Transverse colon (tissue), 4 donors: ENCODE results near the gene INSM2. TPM values are rescaled to one million over a fixed set of nuclear protein-coding genes. Genes with fewer than 3 reads are reported as not detected.

ENCODE experiments used
- DNase-seq: peaks from one replicate; pipeline ENCODE4 v3.0.0-alpha.2; 2019
- H3K27ac ChIP-seq, 4 donors: fragments of 200-600 bp; sonication (generic); 2 replicates each; pipeline ENCODE4 v1.5.1; 2016 to 2018; ENCODE audit warnings: inconsistent platforms in 4 of 4
- H3K27me3 ChIP-seq: fragments of 200-600 bp; sonication (generic); 2 replicates; pipeline ENCODE4 v1.5.1; 2017; ENCODE audit warnings: inconsistent platforms
- H3K36me3 ChIP-seq, 4 donors: fragments of 200-600 bp; sonication (generic); 2 replicates each; pipeline ENCODE4 v1.5.1; 2017 to 2019; ENCODE audit warnings: inconsistent platforms in 4 of 4
- H3K4me1 ChIP-seq, 4 donors: fragments of 200-600 bp; sonication (generic); 2 replicates each; pipeline ENCODE4 v1.5.1; 2017 to 2020; ENCODE audit warnings: inconsistent platforms in 4 of 4
- H3K4me3 ChIP-seq, 4 donors: fragments of 200-600 bp; sonication (generic); 1 replicate in 1 of 4; 2 replicates in 3 of 4; pipeline versions ENCODE4 v1.5.1 to v1.6.1; 2017 to 2019; ENCODE audit warnings: inconsistent platforms in 4 of 4
- H3K9me3 ChIP-seq, 2 donors: fragments of 200-600 bp; sonication (generic); 2 replicates each; pipeline ENCODE4 v1.5.1; 2017 to 2019; ENCODE audit warnings: inconsistent platforms in 2 of 2
- EP300 ChIP-seq: sonication (generic); formaldehyde crosslinking; IDR thresholded peaks from one replicate; pipeline ENCODE4 v1.6.1; 2017; ENCODE audit warnings: antibody characterized with exemption, low read depth
- POLR2A ChIP-seq: fragments of 450-650 bp; IDR thresholded peaks from one replicate; pipeline ENCODE4 v1.6.1; 2016; ENCODE audit warnings: antibody characterized with exemption, mild to moderate bottlenecking, moderate library complexity
- POLR2AphosphoS5 ChIP-seq, 3 donors: sonication (generic); formaldehyde crosslinking; IDR thresholded peaks; one replicate each; pipeline ENCODE4 v1.6.1; 2016; ENCODE audit warnings: antibody characterized with exemption in 3 of 3
- WGBS, 2 donors: methylation state at CpG; one replicate each; pipeline ENCODE4 v1.1.5; 2018; ENCODE audit warnings: low coverage in 1 of 2; 5-methylcytosine and 5-hydroxymethylcytosine counted together
- in situ Hi-C, 4 donors: fragments of 200-750 bp; cut with MboI; loops; one replicate each; pipeline versions ENCODE4 v1.15.0 to v1.15.1; 2017; ENCODE audit warnings: low sequenced_read_pairs in 3 of 4, low pct_ligation_motif_present in 1 of 4, low pct_unique_long_range_greater_than_20kb in 1 of 4
- intact Hi-C: fragments of 100-400 bp; cut with DNase I; formaldehyde crosslinking; loops from one replicate; pipeline ENCODE4 v1.15.1; 2023; ENCODE audit warnings: low total_unique reads
- total RNA-seq, 4 donors: library from RNA; depleted of rRNA; stranded (reverse); fragments of >200 nt; gene quantifications; one replicate each; pipeline ENCODE4 v1.1.0, GENCODE V29; 2016
- TF ChIP-seq, protein P1 (sequence below), 5 experiments: fragments of 200-600 bp in 3 of 5; fragments of 450-650 bp in 2 of 5; sonication (generic) in 3 of 5; IDR thresholded peaks; 1 replicate in 2 of 5; 2 replicates in 3 of 5; pipeline ENCODE4 v1.5.1; 2016 to 2017; ENCODE audit warnings: antibody characterized with exemption in 5 of 5, inconsistent platforms in 3 of 5, mild to moderate bottlenecking in 2 of 5, moderate library complexity in 1 of 5

INSM2 gene
- total RNA-seq, 4 donors from 2014 or later: 0.14 TPM; not detected in 3

DNA sequence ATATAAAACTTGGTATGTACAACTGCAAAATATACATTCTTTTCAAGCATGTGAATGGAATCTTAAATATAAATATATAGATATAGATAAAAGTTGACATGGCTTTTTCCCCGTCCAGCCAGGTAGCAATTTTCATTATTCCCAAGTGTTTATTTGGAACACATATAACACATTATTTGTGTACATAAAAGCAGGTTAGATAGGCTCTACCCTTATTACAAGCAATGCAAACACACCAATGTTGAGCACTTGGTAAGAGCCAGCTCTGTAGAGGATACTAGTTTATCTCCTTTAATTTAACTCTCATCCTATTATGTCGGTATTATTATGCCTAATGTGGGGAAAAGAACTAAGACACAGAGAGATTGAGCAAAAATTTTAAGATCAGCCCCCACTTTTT is 7.0 kb upstream of the INSM2 start:
- 72 to 83% methylated on average over 2 of the region's 2 CpGs for WGBS, 2 donors
- Histone ChIP-seq H3K27me3 (peaks cover 67% of the 10 kb centered on the region), H3K4me3 (no peak overlapping the region), H3K9me3 (no peaks in the 10 kb centered on the region), H3K4me1 (no peaks in the 10 kb centered on the region), H3K27ac (no peak overlapping the region), H3K36me3 (no peaks in the 10 kb centered on the region)
- TF ChIP-seq POLR2A (no peak), EP300 (no peak), POLR2AphosphoS5 (IDR thresholded peaks at IDR 0.05) (no peak)
- TF ChIP-seq, protein P1, sequence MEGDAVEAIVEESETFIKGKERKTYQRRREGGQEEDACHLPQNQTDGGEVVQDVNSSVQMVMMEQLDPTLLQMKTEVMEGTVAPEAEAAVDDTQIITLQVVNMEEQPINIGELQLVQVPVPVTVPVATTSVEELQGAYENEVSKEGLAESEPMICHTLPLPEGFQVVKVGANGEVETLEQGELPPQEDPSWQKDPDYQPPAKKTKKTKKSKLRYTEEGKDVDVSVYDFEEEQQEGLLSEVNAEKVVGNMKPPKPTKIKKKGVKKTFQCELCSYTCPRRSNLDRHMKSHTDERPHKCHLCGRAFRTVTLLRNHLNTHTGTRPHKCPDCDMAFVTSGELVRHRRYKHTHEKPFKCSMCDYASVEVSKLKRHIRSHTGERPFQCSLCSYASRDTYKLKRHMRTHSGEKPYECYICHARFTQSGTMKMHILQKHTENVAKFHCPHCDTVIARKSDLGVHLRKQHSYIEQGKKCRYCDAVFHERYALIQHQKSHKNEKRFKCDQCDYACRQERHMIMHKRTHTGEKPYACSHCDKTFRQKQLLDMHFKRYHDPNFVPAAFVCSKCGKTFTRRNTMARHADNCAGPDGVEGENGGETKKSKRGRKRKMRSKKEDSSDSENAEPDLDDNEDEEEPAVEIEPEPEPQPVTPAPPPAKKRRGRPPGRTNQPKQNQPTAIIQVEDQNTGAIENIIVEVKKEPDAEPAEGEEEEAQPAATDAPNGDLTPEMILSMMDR (IDR thresholded peaks at IDR 0.05): no peak
- in situ Hi-C loops: no loop called here
- DNase-seq: no peak
- intact Hi-C loops: no loop called here

DNA sequence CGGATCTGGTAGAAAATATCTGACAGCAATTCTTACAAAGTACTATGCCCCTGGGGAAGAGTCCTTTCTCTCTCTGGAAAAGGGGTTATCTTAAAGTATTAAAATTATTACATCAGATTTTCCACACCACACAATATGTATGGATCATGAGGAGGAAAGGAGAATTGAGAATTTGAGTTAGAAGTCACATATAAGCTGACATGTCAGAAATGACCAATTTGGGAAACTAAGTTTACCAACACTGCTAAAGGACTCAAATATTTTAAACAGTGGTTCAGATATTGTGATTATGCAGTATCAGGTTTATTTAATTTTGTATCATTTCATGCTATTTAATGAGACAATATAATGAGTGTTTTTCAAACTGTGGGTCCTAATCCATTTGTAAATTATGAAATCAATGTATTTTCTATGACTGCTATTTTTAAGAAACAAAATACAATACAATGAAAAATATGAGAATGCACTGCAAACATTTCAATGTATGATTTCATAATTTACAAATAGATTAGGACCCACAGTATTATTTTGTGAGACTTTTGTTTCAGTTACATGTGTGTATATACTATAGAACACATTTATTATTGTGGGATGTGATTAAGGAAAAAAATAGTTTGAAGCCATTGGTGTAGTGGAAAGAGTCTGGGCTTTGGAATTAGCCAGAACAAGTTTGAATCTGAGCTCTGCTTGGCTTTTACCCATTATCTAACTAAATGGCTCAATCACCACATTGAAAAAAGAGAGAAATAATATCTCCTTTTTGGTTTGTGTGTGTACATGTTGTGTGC is 1.8 kb upstream of the INSM2 start:
- in situ Hi-C loops: no loop called here

DNA sequence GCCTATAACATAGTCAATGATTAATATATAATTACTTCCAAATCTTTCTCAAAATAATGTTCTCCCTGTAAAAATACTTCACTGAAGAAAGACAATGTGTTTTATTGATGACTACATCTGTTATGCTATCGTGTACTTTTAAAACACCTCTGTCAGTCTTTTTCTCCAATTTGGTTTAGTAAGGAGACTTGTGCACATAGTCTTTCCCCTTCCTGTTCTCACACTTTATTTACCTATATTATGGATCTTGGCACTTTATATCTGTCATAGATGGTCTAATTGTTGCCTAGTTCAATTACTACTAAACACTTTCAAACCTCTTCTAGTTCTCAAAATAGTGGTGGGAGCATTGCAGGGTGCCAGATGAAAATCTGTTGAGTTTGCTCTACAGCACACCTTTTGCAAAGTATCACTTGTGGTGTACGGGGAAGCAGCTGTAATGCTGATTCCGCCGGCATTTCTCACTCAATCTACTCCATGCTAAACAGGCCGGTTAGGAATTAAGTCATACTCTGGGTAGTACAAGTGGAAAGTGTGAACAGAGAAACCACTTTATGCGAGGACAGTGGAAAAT is 1.1 kb upstream of the INSM2 start:
- 12 to 35% methylated on average over 2 to 6 of the region's 6 CpGs for WGBS, 2 donors
- in situ Hi-C loops (no loop called here), intact Hi-C loops (no loop called here)
- TF ChIP-seq, protein P1 (IDR thresholded peaks at IDR 0.05): no peak
- TF ChIP-seq POLR2A: no peak
- no peak for TF ChIP-seq POLR2AphosphoS5 (IDR thresholded peaks at IDR 0.05)
- TF ChIP-seq EP300: no peak
- H3K4me1 ChIP-seq: peaks cover 7 to 29% (median 25%) of the 10 kb centered on the region in 4 donors
- DNase-seq: no peak
- peaks cover 86% of the 10 kb centered on the region for H3K27me3 ChIP-seq
- no peaks in the 10 kb centered on the region for H3K9me3 ChIP-seq
- H3K36me3 ChIP-seq: no peaks in the 10 kb centered on the region
- H3K4me3 ChIP-seq: peak overlapping the region in 3 of 4 donors; percentile 40 to 74 (median 43)
- H3K27ac ChIP-seq: no peak overlapping the region

More for the DNA sequence above, 1.8 kb upstream of the INSM2 start:
- Histone ChIP-seq H3K27ac (no peak overlapping the region), H3K36me3 (no peaks in the 10 kb centered on the region), H3K27me3 (peaks cover 93% of the 10 kb centered on the region), H3K4me1 (peaks cover 7 to 29% (median 25%) of the 10 kb centered on the region in 4 donors), H3K9me3 (no peaks in the 10 kb centered on the region), H3K4me3 (no peak overlapping the region)
- intact Hi-C loops: no loop called here
- 85 to 86% methylated on average over 1 of the region's 1 CpG for WGBS, 2 donors
- no peak for DNase-seq
- no peak for TF ChIP-seq EP300
- TF ChIP-seq, protein P1 (IDR thresholded peaks at IDR 0.05): no peak
- no peak for TF ChIP-seq POLR2A
- no peak for TF ChIP-seq POLR2AphosphoS5 (IDR thresholded peaks at IDR 0.05)

DNA sequence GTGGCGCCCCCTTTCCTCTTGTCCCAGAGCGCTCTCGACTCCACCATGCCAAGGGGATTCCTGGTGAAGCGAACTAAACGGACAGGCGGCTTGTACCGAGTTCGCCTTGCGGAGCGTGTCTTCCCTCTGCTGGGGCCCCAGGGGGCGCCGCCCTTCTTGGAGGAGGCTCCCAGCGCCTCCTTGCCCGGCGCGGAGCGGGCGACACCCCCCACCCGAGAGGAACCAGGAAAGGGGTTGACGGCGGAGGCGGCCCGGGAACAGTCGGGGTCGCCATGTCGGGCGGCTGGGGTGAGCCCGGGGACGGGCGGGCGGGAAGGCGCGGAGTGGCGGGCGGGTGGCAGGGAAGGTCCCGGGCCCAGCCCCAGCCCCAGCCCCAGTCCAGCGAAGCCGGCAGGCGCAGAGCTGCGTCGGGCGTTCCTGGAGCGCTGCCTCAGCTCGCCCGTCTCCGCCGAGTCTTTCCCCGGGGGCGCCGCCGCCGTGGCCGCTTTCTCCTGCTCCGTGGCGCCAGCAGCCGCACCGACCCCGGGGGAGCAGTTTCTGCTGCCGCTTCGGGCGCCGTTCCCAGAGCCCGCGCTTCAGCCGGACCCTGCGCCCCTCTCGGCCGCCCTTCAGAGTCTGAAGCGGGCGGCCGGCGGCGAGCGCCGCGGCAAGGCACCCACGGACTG is 376 bp downstream of the INSM2 start:
- WGBS, 2 donors: 0 to 2% methylated on average over 1 to 36 of the region's 77 CpGs
- H3K27me3 ChIP-seq: peaks cover 75% of the 10 kb centered on the region
- no peak for DNase-seq
- H3K27ac ChIP-seq: no peak overlapping the region
- H3K4me3 ChIP-seq: peak overlapping the region; percentile 24 to 74 (median 42)
- in situ Hi-C loops (no loop called here), intact Hi-C loops (no loop called here)
- peaks cover 7 to 29% (median 25%) of the 10 kb centered on the region in 4 donors for H3K4me1 ChIP-seq
- no peaks in the 10 kb centered on the region for H3K9me3 ChIP-seq
- TF ChIP-seq POLR2A: no peak
- no peak for TF ChIP-seq EP300
- TF ChIP-seq, protein P1 (IDR thresholded peaks at IDR 0.05): no peak
- TF ChIP-seq POLR2AphosphoS5 (IDR thresholded peaks at IDR 0.05): no peak
- H3K36me3 ChIP-seq: no peaks in the 10 kb centered on the region
